ELF-1 (cell line): Measurements from ENCODE around the gene RMDN3.

Experiments used
- DNase-seq: peaks from one replicate; pipeline ENCODE4 v3.0.0-alpha.2; 2016; ENCODE audit warnings: low read depth, low spot score

RMDN3 gene

GRCh38 chr15:40772014-40772413 lies 17.0 kb upstream of the RMDN3 start:
- DNase-seq = no peak

DNA sequence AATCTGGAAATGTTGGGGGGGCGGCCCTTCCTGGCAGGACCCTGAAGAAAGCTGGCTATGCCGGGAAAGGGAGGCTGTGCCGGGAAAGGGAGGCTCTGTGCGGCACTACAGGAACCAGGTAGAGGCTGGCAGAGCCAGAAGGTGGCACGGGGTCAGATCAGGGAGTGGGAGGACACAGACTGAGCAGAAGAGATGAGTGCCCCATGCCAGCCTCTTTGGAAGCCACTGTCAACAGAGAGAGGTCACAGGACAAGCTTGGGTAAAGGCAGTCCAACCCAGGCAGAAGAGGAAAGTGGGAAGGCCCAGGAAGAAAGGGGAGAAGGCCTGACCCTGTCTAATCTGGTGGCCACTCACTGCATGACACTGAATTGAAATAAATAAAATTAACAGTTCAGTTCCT lies 16.2 kb upstream of the RMDN3 start:
- DNase-seq = no peak

DNA sequence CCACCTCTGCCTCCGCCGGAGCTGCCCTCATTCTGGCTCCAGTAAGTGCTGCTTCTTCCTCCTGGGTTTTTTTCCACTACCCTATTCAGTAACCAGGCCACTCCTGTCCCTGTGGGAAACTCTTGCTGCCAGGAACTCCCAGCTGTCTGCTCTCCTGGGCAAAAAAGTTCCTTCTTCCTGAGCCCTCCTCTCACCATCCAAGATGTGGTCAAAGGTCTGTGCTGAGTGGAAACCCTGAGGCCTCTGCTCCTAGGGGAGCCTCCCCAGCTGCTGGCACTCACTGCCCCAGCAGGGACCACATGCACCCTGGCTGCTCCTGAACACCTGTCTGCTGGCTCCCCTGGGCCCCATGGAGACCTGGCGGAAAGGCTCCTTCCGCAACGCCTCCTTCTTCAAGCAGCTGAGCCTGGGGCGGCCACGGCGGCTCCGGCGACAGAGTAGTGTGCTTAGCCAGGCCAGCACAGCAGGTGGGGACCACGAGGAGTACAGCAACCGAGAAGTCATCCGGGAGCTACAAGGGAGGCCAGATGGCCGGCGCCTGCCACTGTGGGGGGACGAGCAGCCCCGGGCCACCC lies 15.2 kb upstream of the RMDN3 start:
- no peak for DNase-seq

- DNase-seq = no peak
These were observed 14.5 kb upstream of the RMDN3 start, which contains the start of gene C15orf62 for GRCh38 chr15:40769274-40770146. Gene C15orf62 (plus strand): TSS chr15:40769980. CDS start chr15:40770496, 516 bp downstream.

DNA sequence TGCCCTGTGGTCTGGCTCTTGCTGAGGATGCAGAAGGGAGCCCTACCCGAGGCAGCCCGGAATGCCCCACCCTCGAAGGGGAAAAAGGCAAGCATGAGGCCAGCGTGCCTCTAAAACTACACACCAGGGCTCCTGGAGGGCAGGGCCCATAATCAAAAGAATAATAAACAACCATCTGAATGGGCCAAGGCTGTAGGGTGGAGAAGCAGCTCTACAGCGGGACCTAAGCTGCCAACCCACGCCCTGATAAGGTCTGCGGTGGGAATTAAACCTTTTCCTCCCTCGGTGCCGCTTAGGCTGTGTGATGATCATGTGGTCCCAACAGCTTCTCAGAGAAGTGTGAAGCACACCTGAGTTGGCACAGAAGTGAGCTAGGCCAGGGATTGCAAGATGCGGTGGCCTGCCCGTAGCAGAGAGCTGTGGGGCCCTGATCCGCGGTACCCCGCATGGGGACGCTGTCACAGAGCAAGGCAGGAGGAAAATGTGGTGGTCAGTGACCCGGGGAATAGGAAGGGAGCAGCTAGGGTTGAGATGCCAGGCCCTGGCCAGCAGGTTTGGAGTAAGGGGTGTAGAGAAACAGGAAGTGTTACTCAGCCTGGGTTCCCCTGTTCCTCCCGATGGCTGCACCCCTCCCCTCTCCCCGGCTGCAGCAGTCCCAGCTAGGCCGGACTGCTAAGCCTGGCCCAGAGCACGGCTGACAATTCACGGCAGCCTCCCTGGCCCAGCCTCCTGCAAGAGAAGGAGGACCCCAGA lies 13.6 kb upstream of the RMDN3 start:
- DNase-seq = no peak

- no peak for DNase-seq
These were observed 12.9 kb upstream of the RMDN3 start for GRCh38 chr15:40767838-40768500.

GRCh38 chr15:40766906-40767837 lies 12.1 kb upstream of the RMDN3 start:
- peak; percentile 28 for DNase-seq

DNA sequence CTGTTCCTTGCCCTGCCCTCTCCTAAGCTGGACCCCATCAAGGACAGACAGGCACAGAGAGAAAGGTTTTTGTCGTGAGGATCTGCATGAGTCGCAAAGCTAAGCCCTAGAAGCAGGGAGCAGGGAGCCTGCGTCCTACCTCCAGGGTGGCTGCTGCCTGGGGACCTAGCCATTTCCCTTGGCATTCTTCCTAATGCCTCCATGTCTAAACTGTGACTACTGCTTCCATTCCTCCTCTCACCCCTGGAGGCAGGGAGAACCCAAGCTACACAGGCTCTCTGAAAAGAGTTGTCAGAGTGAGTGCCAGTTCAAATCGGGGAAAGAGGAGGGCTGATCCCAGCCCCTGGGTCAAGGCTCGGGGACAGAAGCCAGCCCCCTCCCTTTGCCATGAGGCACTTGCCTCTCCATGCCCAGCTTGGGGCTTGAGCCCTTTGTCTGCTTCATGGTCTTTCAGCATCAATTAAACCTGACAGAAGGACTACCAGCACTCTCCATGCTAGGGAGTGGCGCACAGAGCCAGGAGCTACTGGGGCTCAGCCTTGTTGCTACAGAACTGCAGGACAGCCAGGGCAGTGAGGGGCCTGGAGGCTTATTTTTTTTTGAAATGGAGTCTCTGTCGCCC lies 11.3 kb upstream of the RMDN3 start:
- DNase-seq = peak; percentile 20

- DNase-seq = no peak
These were observed 9.6 kb upstream of the RMDN3 start for GRCh38 chr15:40764629-40765103.

- peak; percentile 84 for DNase-seq
These were observed 9.0 kb upstream of the RMDN3 start, which contains the start of gene GCHFR for GRCh38 chr15:40763801-40764628. Gene GCHFR (plus strand): TSS chr15:40764068. CDS start chr15:40764181, 113 bp downstream.

- peak; percentile 84 for DNase-seq
These were observed 8.1 kb upstream of the RMDN3 start for GRCh38 chr15:40762919-40763800.

- no peak for DNase-seq
These were observed 4.9 kb upstream of the RMDN3 start for GRCh38 chr15:40759961-40760360.

GRCh38 chr15:40756938-40757337 lies 1.9 kb upstream of the RMDN3 start:
- DNase-seq = peak; percentile 41

DNA sequence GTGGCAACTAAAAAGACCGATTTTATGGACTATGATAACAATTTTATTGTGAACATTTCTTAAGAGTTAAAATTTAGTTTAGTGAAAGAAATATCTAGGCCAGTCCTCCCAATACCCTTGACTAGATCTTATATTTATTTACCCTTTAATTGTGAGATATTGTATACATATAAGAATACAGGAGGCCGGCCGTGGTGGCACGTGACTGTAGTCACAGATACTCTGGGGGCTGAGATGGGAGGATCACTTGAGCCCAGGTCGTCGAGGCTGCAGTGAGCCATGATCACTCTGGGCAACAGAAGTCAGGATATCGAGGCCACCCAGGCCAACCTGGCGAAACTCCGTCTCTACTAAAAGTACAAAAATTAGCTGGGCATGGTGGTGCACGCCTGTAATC lies 756 bp upstream of the RMDN3 start:
- DNase-seq = peak; percentile 25

DNA sequence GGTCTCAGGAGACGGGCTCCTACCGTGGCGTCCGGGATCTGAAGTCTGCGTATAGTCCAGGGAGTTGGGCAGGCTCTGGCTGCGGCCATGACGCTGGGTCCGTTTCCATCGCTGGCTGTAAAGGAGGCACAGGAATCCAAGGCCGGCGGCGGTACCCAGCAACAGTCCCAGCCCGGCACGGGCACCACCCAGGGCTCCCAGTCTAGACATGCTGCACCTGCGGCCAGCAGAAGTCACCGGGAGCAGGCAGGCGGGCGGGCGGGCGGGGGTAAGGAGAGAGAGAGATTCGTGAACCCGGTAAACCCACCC lies 526 bp downstream of the RMDN3 start:
- peak; percentile 48 for DNase-seq

GRCh38 chr15:40751745-40752144 lies 3.3 kb downstream of the RMDN3 start:
- no peak for DNase-seq

GRCh38 chr15:40750885-40751284 lies 4.2 kb downstream of the RMDN3 start:
- no peak for DNase-seq

DNA sequence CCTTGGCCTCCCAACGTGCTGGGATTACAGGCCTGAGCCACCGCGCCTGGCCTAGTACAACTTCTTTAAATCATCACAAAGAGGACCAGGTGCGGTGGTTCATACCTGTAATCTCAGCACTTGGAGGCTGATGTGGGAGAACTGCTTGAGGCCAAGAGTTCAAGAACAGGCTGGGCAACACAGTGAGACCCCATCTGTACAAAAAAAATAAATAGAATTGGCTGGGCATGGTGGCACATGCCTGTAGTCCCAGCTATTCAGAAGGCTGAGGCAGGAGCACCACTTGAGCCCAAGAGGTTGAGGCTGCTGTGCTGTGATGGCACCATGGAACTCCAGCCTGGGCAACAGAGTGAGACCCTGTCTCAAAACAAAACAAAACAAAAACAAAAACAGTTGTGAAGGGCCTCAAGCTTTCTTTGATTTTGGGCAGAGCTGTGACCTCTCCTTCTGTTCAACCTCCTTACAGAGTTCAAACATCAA lies 5.9 kb downstream of the RMDN3 start:
- no peak for DNase-seq
